Stimulated activated CD8-positive, alpha-beta memory T cell treated with anti-CD3 and anti-CD28 coated beads, Interleukin-4, amount 100 ng/mL, for 1 hour (primary cell): ENCODE results near the gene ENPP3.
A peak's percentile ranks its signal among the peaks of the same experiment; 100 is the strongest.

Experiments used
- DNase-seq, 2 donors: peaks; one replicate each; pipeline ENCODE4 v3.0.0-alpha.2; 2020; ENCODE audit warnings: low read depth in 2 of 2, low spot score in 1 of 2

ENPP3 gene

GRCh38 chr6:131636880-131637792 is at the start of gene ENPP3:
Gene ENPP3, plus strand, starts transcription at chr6:131637302. Its CDS starts 83 bp downstream, at chr6:131637385.
- DNase-seq = no peak

DNA sequence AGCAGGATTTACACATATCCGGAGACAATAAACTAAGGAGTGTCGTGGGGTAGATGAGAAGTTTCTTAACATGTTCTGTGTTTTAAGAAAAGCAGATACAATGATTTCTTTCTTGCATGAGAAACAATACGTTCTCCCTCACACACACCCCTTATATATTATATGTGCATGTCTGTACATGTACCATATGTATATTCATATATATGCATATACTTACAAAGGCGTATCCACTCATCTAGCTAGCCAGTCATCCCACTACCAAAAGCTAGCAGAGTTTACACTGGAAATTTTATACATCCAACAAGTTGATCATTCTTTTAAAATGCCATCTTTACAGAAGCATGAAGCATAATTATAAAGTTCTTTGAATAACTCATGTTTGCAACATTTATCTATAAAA is 49.2 kb upstream of the ENPP3 start:
- DNase-seq = no peak

DNA sequence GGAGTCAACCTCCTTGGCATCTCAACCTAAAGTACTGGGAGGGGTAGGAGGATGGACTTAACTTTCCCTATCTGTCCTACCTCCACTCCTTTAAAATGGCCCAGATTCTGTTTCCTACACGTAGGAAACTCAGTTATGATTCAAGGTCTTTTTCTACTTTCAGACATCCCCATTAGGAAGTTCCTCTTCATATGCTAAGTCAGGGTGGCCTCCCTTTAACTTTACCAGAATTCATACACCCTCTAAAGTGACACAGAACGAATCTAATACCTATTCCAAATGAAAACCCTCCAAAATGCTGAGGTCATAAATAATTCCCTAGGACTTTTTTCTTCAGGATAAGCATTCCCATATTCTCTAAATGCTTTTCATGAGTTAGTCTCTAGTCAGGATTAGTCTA is 48.5 kb upstream of the ENPP3 start:
- no peak for DNase-seq

DNA sequence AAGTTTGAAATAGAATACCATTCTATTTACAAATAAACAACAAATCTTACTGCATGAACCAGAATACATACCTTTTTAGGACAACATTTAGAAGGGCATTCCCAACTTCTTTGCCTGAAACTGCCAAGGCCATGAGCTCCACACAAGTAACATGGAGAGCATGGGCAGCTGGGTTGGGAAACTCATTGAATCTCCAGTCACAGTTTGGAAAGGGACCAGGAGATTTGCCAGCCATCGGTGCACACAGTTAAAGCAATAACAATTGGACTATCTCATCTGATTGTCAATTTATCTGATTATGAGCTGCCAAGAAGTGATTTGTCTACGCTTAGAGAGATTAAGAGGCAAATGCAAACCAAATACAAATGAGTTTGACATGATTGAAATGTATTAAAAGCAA is 44.2 kb upstream of the ENPP3 start:
- DNase-seq = no peak

DNA sequence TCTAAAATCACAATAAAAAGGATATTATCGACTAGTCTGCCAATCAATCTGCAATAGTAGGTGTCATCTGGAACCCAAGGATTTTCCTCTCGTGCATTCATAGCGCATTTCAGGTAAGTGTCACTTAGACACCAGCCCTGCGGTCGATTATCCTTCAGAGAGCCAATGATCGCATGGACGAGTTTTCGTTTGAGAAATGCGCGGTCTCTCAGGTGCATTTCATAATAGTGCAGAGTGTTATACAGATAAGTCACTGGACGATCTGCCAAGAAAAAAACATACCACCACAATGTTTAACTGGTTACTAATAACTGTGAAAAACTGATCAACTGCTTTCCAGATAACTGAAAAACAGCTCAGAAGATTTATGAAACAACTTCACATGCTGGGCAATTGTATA is 43.0 kb upstream of the ENPP3 start:
- DNase-seq = no peak

DNA sequence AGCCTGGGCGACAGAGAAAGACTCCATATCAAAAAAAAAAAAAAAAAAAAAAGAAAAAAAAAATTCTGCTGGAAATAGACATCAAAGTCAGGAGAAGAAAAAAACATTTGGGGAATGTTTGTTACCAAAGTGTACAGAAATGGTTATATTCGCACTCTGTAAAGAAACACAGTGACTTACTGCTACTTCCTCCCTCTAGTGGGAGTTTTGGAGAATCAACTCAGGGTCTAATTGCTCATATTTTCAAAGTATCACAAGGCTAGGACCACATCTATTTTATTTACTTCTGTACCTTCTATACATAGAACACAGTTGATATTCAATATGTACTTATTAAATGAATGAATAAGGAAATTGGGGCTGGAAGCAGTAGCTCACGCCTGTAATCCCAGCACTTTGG is 39.7 kb upstream of the ENPP3 start:
- DNase-seq = no peak

GRCh38 chr6:131600716-131601115 is 36.4 kb upstream of the ENPP3 start:
- no peak for DNase-seq

DNA sequence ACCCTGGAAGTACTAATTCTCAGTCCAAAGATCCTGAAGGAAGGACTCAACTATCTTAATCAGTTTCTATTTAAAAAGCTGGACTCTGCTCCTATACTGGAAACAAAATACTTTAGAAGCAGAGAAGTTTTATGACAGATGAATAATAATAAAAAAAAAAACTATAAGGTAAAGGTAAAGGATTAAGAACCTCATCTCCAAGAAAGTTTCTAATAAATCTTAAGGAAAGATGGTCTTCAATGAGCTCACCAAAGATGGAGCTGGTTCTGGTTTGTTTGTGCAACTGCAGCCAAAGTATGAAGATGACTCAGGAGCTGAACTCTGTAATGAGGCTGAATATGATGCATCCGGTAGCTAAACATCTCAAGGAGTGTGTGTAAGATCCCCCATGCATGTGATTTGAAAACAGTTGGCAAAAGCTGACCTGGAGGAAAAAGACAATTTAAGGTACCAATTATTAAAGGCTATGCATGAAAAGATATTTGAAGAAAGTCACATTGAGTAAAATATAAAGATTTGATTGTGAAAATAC is 34.3 kb upstream of the ENPP3 start:
- DNase-seq = no peak

DNA sequence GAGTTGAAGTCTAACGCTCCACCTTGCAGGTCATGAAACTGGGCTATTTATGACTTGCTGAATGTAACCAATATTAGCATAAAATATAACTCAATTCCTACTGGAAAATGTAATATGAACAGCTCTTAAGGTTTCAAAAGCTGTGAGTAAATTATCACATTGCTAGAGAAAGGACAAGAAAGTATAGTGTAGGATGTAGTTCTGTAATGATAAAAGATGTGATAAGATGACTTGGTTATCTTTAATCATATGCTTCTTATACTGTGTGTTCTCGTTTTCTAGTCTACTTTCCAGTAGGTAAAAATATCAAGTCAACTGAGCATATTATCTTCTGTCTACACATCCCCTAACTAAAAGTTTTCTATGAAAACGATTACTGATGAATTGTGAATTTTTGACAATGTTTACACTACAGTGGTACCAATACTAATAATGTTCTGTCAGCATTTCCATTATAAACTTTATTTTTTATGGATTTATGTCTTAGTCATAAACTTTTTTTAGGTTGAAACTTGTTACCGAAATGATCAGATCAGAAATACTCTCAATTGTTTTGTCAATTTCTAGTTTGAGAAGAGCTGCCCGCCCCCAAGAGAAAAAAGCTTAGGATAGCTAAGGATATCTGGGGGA is 23.7 kb upstream of the ENPP3 start:
- no peak for DNase-seq

DNA sequence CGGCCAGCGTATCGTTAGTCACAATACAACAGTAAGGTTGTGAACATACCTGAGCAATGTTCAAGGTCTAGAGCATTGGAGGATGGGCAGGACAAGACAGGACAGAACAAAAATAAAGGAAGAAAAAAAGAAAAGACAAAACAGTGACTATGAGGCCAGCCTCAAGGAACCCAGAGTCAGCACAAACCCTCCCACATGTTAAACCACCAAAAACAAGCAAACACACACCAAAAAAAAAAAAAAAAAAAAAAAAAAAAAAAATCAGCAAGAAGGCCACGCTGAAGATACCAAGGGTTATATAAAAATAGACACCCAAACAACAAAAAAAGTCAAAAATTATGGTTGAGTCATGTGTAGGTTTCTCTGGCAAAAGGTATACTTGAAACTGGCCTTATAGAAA is 21.8 kb upstream of the ENPP3 start:
- DNase-seq = no peak

- DNase-seq = peak; percentile 88 to 91
Observed at GRCh38 chr6:131627724-131628682, 9.1 kb upstream of the ENPP3 start, which contains the start of gene MED23. Gene MED23, minus strand, starts transcription at chr6:131628242. Its CDS starts 193 bp downstream, at chr6:131628049.

DNA sequence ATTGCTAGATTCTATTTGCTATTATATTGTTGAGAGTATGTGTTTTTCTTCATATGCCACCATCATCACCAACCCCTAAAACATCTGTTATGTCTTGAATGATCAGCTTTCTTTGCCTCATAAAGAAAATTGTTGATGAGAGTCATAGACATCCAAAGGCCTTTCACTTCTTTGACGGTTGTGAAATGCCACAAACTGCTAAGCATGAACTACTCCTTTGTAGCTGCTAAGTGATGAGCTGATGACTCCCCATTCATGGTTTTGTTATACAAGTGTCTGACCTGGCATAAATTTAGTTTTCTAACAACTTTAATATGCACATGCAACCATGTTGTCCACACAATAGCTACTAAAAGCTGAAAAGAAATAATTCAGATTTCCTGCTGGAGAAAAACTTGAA is 8.4 kb upstream of the ENPP3 start:
- no peak for DNase-seq

GRCh38 chr6:131629651-131630050 is 7.5 kb upstream of the ENPP3 start:
- DNase-seq = no peak

DNA sequence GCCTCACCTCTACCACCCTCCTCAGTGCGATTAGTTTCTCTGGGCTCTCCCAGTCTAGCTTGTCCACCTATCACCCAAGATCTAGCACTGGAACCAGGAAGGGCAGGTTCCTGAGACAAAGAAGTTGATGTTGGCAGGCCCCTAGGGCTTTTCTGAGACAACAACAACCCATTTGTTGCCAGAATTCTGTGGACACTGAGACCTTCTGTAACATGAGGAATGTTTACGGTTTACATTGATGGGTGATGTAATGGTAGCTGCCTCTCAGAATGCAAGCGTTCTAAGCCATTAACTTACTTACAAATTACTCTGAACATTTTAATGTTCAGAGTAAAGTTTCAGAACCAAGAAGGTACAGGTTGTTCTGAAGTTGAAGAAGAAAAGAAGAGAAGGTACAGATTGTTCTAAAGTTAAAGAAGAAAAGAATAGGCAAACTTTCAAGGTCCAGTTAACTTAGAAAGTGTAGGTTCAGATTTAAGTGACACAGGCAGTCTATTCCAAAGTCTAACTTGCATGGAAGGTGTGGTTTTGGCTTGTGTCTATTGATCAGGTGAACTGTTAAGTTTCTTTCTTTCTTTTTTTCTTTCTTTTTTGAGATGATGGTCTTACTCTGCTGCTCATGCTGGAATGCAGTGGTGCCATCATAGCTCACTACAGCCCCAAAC is 5.3 kb upstream of the ENPP3 start:
- DNase-seq = no peak

- no peak for DNase-seq
Observed at GRCh38 chr6:131635384-131636340, 1.4 kb upstream of the ENPP3 start.

DNA sequence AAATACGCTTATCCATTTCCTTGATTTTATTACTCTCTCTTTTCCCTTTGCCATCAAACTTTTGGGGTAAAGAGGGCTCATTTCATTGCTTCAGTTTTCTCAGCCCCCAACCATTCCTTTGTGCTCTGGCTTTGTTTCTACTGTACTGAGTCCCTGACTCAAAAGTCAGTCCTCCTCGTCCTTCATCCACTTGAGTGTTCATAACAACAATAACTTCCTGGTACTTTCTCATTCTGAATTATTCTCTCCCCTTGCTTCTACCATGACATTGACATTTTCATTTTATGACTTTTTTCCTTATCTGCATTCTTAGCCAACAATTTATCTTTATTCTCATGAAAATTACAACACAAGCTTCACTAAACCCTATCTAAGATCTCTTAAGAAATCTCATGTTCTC is 911 bp downstream of the ENPP3 start:
- no peak for DNase-seq

DNA sequence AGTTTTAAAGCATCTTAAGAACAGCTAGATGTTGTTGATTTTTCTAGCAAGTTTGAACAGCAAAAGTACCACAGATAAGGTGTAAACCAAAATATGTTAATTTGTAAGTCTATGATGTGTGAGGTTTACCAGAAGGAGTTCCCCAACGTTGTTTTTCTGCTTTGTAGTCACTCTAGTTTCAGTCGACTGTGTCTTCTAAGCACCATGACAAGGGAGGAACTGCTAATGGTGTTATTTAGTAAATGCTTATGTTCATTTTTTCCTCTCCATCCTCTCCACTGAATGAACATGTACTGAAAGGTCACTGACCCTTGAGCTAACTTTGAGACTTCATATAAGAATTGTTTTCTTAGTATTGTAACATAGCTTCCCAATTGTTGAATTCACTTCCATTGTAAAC is 3.0 kb downstream of the ENPP3 start:
- no peak for DNase-seq

DNA sequence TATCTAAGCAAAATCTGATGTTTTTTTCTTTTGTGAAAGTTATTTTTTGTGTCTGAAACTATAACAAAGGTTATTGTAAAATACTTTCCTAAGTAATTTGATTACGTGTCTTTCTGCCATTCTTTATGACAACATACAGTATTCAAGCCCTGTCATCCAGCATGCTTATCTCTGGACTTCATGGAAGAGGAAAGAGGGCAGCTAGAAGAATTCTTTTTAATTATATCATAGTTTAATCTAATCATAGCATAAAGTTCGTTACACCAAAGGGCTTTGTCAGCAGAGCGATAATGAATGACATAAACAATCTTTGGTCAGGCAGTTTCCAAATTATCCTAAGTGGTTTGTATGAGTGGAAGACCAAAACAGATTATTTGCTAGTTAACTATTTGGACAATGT is 3.5 kb downstream of the ENPP3 start:
- no peak for DNase-seq

- no peak for DNase-seq
Observed at GRCh38 chr6:131641554-131641953, 4.5 kb downstream of the ENPP3 start.
